Suprapubic skin (tissue), 4 donors: Measurements from ENCODE around the gene DHX34.

Experiments
- EP300 ChIP-seq: sonication (generic); formaldehyde crosslinking; IDR thresholded peaks from one replicate; pipeline ENCODE4 v1.6.1; 2017; ENCODE audit warnings: antibody characterized with exemption
- POLR2A ChIP-seq, 2 donors: fragments of 450-650 bp; IDR thresholded peaks; one replicate each; pipeline ENCODE4 v1.6.1; 2017; ENCODE audit warnings: antibody characterized with exemption in 2 of 2, mild to moderate bottlenecking in 2 of 2, moderate library complexity in 2 of 2
- POLR2AphosphoS5 ChIP-seq, 3 donors: sonication (generic); formaldehyde crosslinking; IDR thresholded peaks; one replicate each; pipeline ENCODE4 v1.6.1; 2017; ENCODE audit warnings: antibody characterized with exemption in 3 of 3
- TF ChIP-seq, protein P1 (sequence below), 2 donors: fragments of 200-600 bp in 1 of 2; fragments of 450-650 bp in 1 of 2; sonication (generic) in 1 of 2; IDR thresholded peaks; one replicate each; pipeline ENCODE4 v1.5.1; 2016 to 2019; ENCODE audit warnings: antibody characterized with exemption in 2 of 2, mild to moderate bottlenecking in 1 of 2, moderate library complexity in 1 of 2

DNA sequence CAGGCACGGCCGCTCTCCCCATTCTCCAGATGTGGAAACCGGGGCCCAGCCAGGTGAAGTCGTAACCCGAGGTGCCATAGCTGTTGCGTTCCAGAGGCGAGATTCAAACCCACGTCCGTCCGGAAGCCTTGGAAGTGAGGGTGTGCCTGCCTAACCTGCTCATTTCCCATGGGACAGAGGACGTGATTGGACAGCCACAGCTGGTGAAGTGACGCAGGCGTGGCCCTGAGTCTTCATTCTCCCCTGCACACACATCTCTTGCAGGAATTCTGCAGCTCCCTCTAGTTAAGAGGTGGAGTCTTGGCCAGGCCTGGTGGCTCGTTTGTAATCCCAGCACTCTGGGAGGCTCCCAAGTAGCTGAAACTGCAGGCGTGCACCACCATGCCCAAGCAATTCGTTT lies 53.4 kb downstream of the DHX34 start:
- no peak for TF ChIP-seq POLR2A (IDR thresholded peaks at IDR 0.05)
- TF ChIP-seq, protein P1, sequence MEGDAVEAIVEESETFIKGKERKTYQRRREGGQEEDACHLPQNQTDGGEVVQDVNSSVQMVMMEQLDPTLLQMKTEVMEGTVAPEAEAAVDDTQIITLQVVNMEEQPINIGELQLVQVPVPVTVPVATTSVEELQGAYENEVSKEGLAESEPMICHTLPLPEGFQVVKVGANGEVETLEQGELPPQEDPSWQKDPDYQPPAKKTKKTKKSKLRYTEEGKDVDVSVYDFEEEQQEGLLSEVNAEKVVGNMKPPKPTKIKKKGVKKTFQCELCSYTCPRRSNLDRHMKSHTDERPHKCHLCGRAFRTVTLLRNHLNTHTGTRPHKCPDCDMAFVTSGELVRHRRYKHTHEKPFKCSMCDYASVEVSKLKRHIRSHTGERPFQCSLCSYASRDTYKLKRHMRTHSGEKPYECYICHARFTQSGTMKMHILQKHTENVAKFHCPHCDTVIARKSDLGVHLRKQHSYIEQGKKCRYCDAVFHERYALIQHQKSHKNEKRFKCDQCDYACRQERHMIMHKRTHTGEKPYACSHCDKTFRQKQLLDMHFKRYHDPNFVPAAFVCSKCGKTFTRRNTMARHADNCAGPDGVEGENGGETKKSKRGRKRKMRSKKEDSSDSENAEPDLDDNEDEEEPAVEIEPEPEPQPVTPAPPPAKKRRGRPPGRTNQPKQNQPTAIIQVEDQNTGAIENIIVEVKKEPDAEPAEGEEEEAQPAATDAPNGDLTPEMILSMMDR (IDR thresholded peaks at IDR 0.05): no peak
- no peak for TF ChIP-seq EP300
- TF ChIP-seq POLR2AphosphoS5 (IDR thresholded peaks at IDR 0.05): no peak
